Measurements from ENCODE around the gene CCDC142.

GRCh38 chr2:74438248-74438647 is 44.5 kb downstream of the CCDC142 start:
- TF ChIP-seq CTCF (IDR thresholded peaks at IDR 0.05), result peak in 1 of 5 experiments; percentile 15
- no peak for TF ChIP-seq EP300 (IDR thresholded peaks at IDR 0.05)
